Measurements from ENCODE around the gene CC2D1A.
A peak's percentile ranks its signal among the peaks of the same experiment; 100 is the strongest.

The CC2D1A gene

DNA sequence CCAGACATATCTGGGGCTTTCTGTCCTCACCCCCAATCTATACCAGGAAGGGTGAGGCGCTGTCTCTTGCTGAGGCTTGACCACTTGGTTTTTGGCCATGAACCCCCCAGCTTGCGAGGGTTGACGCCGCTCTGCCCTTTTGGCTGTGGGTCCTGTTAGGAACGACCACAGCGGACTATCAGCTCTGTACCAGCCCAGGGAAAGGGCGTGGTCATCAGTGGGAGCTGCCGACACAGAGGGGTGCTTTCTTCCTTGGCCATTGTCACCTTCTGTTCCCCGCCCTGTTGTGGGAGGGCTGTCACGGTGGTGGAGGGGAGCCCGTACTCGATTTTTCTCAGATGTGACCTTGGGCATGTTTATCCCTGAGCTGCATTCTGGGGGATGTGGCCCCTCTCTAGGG is 52.0 kb downstream of the CC2D1A start:
- TF ChIP-seq, protein P1, sequence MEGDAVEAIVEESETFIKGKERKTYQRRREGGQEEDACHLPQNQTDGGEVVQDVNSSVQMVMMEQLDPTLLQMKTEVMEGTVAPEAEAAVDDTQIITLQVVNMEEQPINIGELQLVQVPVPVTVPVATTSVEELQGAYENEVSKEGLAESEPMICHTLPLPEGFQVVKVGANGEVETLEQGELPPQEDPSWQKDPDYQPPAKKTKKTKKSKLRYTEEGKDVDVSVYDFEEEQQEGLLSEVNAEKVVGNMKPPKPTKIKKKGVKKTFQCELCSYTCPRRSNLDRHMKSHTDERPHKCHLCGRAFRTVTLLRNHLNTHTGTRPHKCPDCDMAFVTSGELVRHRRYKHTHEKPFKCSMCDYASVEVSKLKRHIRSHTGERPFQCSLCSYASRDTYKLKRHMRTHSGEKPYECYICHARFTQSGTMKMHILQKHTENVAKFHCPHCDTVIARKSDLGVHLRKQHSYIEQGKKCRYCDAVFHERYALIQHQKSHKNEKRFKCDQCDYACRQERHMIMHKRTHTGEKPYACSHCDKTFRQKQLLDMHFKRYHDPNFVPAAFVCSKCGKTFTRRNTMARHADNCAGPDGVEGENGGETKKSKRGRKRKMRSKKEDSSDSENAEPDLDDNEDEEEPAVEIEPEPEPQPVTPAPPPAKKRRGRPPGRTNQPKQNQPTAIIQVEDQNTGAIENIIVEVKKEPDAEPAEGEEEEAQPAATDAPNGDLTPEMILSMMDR (IDR thresholded peaks at IDR 0.05), result no peak
- TF ChIP-seq ZFX (IDR thresholded peaks at IDR 0.05; ENCODE audit: borderline replicate concordance), result no peak
- no peak overlapping the region for H3K27ac ChIP-seq

- TF ChIP-seq, protein P1 (IDR thresholded peaks at IDR 0.05), result no peak
- no peak for TF ChIP-seq ZFX (IDR thresholded peaks at IDR 0.05; ENCODE audit: borderline replicate concordance)
- H3K27ac ChIP-seq, result no peak overlapping the region
Measured at GRCh38 chr19:13959141-13959961, 53.4 kb downstream of the CC2D1A start.

- TF ChIP-seq, protein P1 (IDR thresholded peaks at IDR 0.05), result peak; percentile 20
- no peak for TF ChIP-seq ZFX (IDR thresholded peaks at IDR 0.05; ENCODE audit: borderline replicate concordance)
Measured at GRCh38 chr19:13959962-13960862, 54.2 kb downstream of the CC2D1A start.

DNA sequence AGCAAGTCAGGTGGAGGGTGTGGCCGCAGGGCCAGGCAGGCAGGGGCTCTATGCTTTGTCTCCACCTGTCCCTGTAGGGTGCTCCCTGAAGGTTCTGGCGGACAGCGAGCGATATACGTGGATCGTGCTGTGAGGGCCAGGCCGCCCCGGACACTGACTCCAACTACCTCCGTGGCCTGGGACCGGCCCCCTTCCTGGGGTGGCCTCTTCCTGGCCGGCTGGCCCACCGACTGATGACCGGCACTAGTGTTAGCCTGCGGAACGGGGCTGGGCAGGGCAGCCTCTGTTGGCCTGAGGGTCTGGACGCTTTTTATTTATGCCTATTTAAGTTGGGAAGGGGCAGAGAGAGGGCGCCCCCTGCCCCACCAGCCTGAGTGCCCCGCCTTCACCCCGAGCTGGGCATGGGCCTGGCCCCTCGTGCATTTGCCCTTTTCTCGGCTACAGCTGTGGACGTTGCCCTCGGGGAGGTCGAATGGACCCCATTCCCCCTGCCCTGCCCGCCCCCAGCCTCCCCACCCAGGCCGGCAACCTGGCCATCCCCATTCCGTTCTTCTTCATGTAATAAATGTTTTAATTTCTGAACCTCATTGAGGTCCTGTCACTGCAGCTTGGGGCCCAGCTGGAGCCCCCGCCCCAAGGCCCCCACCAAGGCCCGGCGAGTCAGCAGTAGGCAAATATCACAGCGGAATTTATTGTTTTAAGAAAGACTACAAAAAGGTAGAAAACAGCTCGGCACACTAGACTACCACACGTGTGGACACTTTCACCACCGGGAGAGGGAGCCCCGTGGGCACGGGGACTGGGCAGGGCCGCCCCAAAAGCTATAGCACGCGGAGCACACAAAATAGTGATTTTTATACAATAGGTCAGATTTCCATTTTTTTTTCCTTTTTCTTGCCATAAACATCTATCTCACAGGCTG is 55.1 kb downstream of the CC2D1A start:
- TF ChIP-seq, protein P1 (IDR thresholded peaks at IDR 0.05), result no peak
- no peak for TF ChIP-seq ZFX (IDR thresholded peaks at IDR 0.05; ENCODE audit: borderline replicate concordance)
- H3K27ac ChIP-seq, result no peak overlapping the region

More at GRCh38 chr19:13959962-13960862, 54.2 kb downstream of the CC2D1A start:
- H3K27ac ChIP-seq, result no peak overlapping the region

GRCh38 chr19:13961826-13962698 is 56.1 kb downstream of the CC2D1A start:
- no peak overlapping the region for H3K27ac ChIP-seq
- no peak for TF ChIP-seq ZFX (IDR thresholded peaks at IDR 0.05; ENCODE audit: borderline replicate concordance)
- TF ChIP-seq, protein P1 (IDR thresholded peaks at IDR 0.05), result no peak
